Measurements from ENCODE around the gene KLHL36. TPM values are rescaled to one million over a fixed set of nuclear protein-coding genes. Genes with fewer than 3 reads are reported as not detected.
A peak's percentile ranks its signal among the peaks of the same experiment; 100 is the strongest.

The KLHL36 gene
- total RNA-seq, 2 donors from 2014 or later, result 36.2 to 44.1 TPM

GRCh38 chr16:84633622-84634021 lies 14.7 kb upstream of the KLHL36 start:
- H3K36me3 ChIP-seq, result no peaks in the 10 kb centered on the region
- TF ChIP-seq CTCF (IDR thresholded peaks at IDR 0.05), result no peak
- no peaks in the 10 kb centered on the region for H3K27me3 ChIP-seq
- H3K4me1 ChIP-seq, result no peaks in the 10 kb centered on the region
- H3K27ac ChIP-seq, result peak overlapping the region in 1 of 2 donors; percentile 39
- no peaks in the 10 kb centered on the region for H3K9me3 ChIP-seq
- no peak overlapping the region for H3K4me3 ChIP-seq
- peak; percentile 80 for DNase-seq (ENCODE audit: low spot score)

GRCh38 chr16:84635702-84636101 lies 12.6 kb upstream of the KLHL36 start:
- no peak overlapping the region for H3K4me3 ChIP-seq
- no peaks in the 10 kb centered on the region for H3K36me3 ChIP-seq
- no peak overlapping the region for H3K27ac ChIP-seq
- no peaks in the 10 kb centered on the region for H3K27me3 ChIP-seq
- TF ChIP-seq CTCF (IDR thresholded peaks at IDR 0.05), result no peak
- DNase-seq (ENCODE audit: low spot score), result no peak
- no peaks in the 10 kb centered on the region for H3K4me1 ChIP-seq
- H3K9me3 ChIP-seq, result no peaks in the 10 kb centered on the region

DNA sequence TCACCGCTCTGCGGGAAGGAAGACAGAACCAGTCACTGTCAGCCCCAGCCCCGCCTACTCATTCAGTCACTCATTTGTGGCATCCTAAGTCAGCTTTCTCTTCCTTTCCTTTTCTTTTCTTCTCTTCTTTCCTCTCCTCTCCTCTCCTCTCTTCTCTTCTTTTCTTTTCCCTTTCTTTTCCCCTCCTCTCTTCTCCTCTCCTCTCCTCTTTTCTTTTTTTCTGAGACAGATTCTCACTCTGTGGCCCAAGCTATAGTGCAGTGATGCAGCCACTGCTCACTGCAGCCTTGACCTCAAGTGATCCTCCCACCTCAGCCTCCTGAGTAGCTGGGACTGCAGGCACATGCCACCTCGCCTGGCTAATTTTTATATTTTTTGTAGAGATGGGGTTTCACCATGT lies 10.6 kb upstream of the KLHL36 start:
- no peak for TF ChIP-seq CTCF (IDR thresholded peaks at IDR 0.05)
- H3K4me1 ChIP-seq, result peaks cover 0 to 14% of the 10 kb centered on the region in 2 donors
- DNase-seq (ENCODE audit: low spot score), result no peak
- no peak overlapping the region for H3K27ac ChIP-seq
- no peaks in the 10 kb centered on the region for H3K27me3 ChIP-seq
- H3K4me3 ChIP-seq, result no peak overlapping the region
- H3K9me3 ChIP-seq, result no peaks in the 10 kb centered on the region
- no peaks in the 10 kb centered on the region for H3K36me3 ChIP-seq

GRCh38 chr16:84638231-84638806 lies 10.0 kb upstream of the KLHL36 start:
- no peaks in the 10 kb centered on the region for H3K27me3 ChIP-seq
- no peaks in the 10 kb centered on the region for H3K9me3 ChIP-seq
- TF ChIP-seq CTCF (IDR thresholded peaks at IDR 0.05), result no peak
- no peak for DNase-seq (ENCODE audit: low spot score)
- H3K27ac ChIP-seq, result no peak overlapping the region
- H3K36me3 ChIP-seq, result no peaks in the 10 kb centered on the region
- peaks cover 0 to 20% of the 10 kb centered on the region in 2 donors for H3K4me1 ChIP-seq
- no peak overlapping the region for H3K4me3 ChIP-seq

DNA sequence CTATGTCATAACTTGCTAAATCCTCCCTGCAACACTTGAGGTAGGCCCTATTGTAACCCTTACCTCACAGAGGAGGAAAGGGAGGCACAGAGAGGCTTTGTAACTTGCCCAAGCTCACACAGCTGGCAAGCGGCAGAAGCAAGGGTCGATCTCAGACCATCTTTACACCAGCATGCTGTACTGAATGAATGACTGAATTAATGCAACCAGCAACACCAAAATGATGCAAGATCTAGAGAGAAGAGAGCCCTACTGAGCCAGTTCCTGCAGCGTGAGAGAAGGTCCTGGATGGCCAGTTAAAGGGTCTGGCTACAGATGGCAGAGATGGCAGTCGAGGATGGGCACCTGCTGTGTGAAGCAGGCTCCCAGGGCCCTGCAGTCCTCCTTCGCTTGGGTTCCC lies 8.2 kb upstream of the KLHL36 start:
- no peaks in the 10 kb centered on the region for H3K36me3 ChIP-seq
- H3K4me3 ChIP-seq, result no peak overlapping the region
- H3K27ac ChIP-seq, result no peak overlapping the region
- no peaks in the 10 kb centered on the region for H3K9me3 ChIP-seq
- no peak for DNase-seq (ENCODE audit: low spot score)
- H3K27me3 ChIP-seq, result no peaks in the 10 kb centered on the region
- no peak for TF ChIP-seq CTCF (IDR thresholded peaks at IDR 0.05)
- peaks cover 0 to 25% of the 10 kb centered on the region in 2 donors for H3K4me1 ChIP-seq

Data from right atrium auricular region (tissue), 2 donors.